Fibroblast of lung (primary cell): ENCODE measurements around the gene TMEM244.

ENCODE experiments used
- EZH2 ChIP-seq: IDR thresholded peaks from 2 replicates; pipeline ENCODE4 v1.5.1; 2012; ENCODE audit warnings: low read length, control low read depth, mild to moderate bottlenecking; ENCODE audit errors: missing control alignments
- TF ChIP-seq, protein P1 (sequence below), 2 donors: IDR thresholded peaks in 1 of 2; conservative IDR thresholded peaks in 1 of 2; 1 replicate in 1 of 2; 2 replicates in 1 of 2; pipeline ENCODE4 v1.5.1; 2011 to 2012; ENCODE audit warnings: low read length in 2 of 2, control low read depth in 1 of 2, inconsistent platforms in 1 of 2, low read depth in 1 of 2, mild to moderate bottlenecking in 1 of 2

DNA sequence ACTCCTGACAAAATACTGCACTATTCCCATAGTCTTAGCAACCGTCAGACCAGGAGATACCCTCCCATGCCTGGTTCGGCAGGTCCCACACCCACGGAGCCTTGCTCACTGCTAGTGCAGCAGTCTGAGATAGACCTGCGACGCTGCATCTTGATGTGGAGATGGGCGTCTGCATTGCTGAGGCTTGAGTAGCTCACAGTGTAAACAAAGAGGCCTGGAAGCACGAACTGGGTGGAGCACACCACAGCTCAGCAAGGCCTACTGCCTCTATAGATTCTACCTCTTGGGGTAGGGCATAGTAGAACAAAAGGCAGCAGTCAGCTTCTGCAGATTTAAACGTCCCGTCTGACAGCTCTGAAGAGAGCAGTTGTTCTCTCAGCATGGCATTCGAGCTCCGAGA lies 25.4 kb downstream of the TMEM244 start:
- no peak for TF ChIP-seq EZH2
- TF ChIP-seq, protein P1, sequence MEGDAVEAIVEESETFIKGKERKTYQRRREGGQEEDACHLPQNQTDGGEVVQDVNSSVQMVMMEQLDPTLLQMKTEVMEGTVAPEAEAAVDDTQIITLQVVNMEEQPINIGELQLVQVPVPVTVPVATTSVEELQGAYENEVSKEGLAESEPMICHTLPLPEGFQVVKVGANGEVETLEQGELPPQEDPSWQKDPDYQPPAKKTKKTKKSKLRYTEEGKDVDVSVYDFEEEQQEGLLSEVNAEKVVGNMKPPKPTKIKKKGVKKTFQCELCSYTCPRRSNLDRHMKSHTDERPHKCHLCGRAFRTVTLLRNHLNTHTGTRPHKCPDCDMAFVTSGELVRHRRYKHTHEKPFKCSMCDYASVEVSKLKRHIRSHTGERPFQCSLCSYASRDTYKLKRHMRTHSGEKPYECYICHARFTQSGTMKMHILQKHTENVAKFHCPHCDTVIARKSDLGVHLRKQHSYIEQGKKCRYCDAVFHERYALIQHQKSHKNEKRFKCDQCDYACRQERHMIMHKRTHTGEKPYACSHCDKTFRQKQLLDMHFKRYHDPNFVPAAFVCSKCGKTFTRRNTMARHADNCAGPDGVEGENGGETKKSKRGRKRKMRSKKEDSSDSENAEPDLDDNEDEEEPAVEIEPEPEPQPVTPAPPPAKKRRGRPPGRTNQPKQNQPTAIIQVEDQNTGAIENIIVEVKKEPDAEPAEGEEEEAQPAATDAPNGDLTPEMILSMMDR (conservative IDR thresholded peaks at IDR 0.05 in 1 of 2, IDR thresholded peaks at IDR 0.05 in 1 of 2; ENCODE audit: low read depth in 1 of 2, low read length in 2 of 2), result no peak
